Adrenal gland (tissue), 5 donors: ENCODE measurements around the gene RAB10.

ENCODE experiments used
- POLR2A ChIP-seq, 2 donors: fragments of 450-650 bp; IDR thresholded peaks; one replicate each; pipeline ENCODE4 v1.6.1; 2017; ENCODE audit warnings: antibody characterized with exemption in 2 of 2, mild to moderate bottlenecking in 2 of 2, moderate library complexity in 1 of 2
- TF ChIP-seq, protein P1 (sequence below), 6 experiments: fragments of 450-650 bp in 4 of 6; fragments of 200-600 bp in 2 of 6; sonication (generic) in 1 of 6; IDR thresholded peaks; 1 replicate in 5 of 6; 2 replicates in 1 of 6; pipeline versions ENCODE4 v1.5.1 to v1.8.0; 2016 to 2021; ENCODE audit warnings: antibody characterized with exemption in 6 of 6, mild to moderate bottlenecking in 2 of 6, moderate library complexity in 1 of 6
- donor health status: DM: no; HTN: no; CAD: no.

GRCh38 chr2:26157580-26157979 is 123.7 kb downstream of the RAB10 start:
- TF ChIP-seq, protein P1, sequence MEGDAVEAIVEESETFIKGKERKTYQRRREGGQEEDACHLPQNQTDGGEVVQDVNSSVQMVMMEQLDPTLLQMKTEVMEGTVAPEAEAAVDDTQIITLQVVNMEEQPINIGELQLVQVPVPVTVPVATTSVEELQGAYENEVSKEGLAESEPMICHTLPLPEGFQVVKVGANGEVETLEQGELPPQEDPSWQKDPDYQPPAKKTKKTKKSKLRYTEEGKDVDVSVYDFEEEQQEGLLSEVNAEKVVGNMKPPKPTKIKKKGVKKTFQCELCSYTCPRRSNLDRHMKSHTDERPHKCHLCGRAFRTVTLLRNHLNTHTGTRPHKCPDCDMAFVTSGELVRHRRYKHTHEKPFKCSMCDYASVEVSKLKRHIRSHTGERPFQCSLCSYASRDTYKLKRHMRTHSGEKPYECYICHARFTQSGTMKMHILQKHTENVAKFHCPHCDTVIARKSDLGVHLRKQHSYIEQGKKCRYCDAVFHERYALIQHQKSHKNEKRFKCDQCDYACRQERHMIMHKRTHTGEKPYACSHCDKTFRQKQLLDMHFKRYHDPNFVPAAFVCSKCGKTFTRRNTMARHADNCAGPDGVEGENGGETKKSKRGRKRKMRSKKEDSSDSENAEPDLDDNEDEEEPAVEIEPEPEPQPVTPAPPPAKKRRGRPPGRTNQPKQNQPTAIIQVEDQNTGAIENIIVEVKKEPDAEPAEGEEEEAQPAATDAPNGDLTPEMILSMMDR (IDR thresholded peaks at IDR 0.05), result no peak
- TF ChIP-seq POLR2A (IDR thresholded peaks at IDR 0.05), result no peak
